HepG2 (cell line): ENCODE results near the gene TMEM198. TPM values are rescaled to one million over a fixed set of nuclear protein-coding genes. Genes with fewer than 3 reads are reported as not detected.

ENCODE experiments used
- MZF1 ChIP-seq: sonication (generic); formaldehyde crosslinking; IDR thresholded peaks from 2 replicates; pipeline ENCODE4 v1.8.1; 2023; ENCODE audit warnings: mild to moderate bottlenecking, missing genetic modification reagents, borderline replicate concordance
- POLR2G ChIP-seq: fragments of 200-400 bp; formaldehyde crosslinking; IDR thresholded peaks from 2 replicates; pipeline ENCODE4 v1.6.1; 2018; ENCODE audit warnings: mild to moderate bottlenecking, low read depth, low read length, moderate library complexity
- RELA ChIP-seq: sonication (generic); formaldehyde crosslinking; IDR thresholded peaks from 2 replicates; pipeline ENCODE4 v1.4.0; 2020; ENCODE audit warnings: missing genetic modification reagents
- SKI ChIP-seq: fragments of 450-650 bp; IDR thresholded peaks from one replicate; pipeline ENCODE4 v1.6.1; 2018; ENCODE audit warnings: mild to moderate bottlenecking; ENCODE audit not compliant: partially characterized antibody
- SNAI1 ChIP-seq: sonication (generic); formaldehyde crosslinking; IDR thresholded peaks from 2 replicates; pipeline ENCODE4 v1.5.0; 2020; ENCODE audit warnings: mild to moderate bottlenecking, missing genetic modification reagents, borderline replicate concordance
- SRF ChIP-seq: IDR thresholded peaks from 2 replicates; pipeline ENCODE4 v1.6.1; 2011; ENCODE audit warnings: mild to moderate bottlenecking, low read depth, low read length, moderate library complexity
- ZBTB3 ChIP-seq: sonication (generic); formaldehyde crosslinking; IDR thresholded peaks from 2 replicates; pipeline ENCODE4 v1.4.0; 2020; ENCODE audit warnings: low read depth, mild to moderate bottlenecking, moderate library complexity, missing genetic modification reagents, borderline replicate concordance
- ZNF329 ChIP-seq: sonication (generic); formaldehyde crosslinking; IDR thresholded peaks from 2 replicates; pipeline ENCODE4 v1.9.0; 2021; ENCODE audit warnings: low read depth, mild to moderate bottlenecking, missing genetic modification reagents
- ZNF747 ChIP-seq: sonication (generic); formaldehyde crosslinking; IDR thresholded peaks from 2 replicates; pipeline ENCODE4 v1.8.1; 2023; ENCODE audit warnings: missing genetic modification reagents, mild to moderate bottlenecking, borderline replicate concordance
- polyA plus RNA-seq, 8 experiments: library from polyadenylated mRNA; depleted of rRNA in 3 of 8; stranded (reverse) in 7 of 8; unstranded in 1 of 8; fragments of >200 nt; fragmentation: Illumina TruSeq in 4 of 8; extraction: Trizol in 4 of 8; gene quantifications; 2 replicates each; pipeline versions ENCODE4 v1.2.1 to v1.2.3, GENCODE V29; 2011 to 2016; ENCODE audit warnings: low read depth in 4 of 8, missing spikeins in 1 of 8, mixed read lengths in 1 of 8; ENCODE audit not compliant: insufficient read depth in 1 of 8
- total RNA-seq, 5 experiments: library from RNA; depleted of rRNA; stranded (reverse); fragments of >200 nt; fragmentation: Illumina TruSeq; extraction: Trizol; gene quantifications; 2 replicates each; pipeline ENCODE4 v1.2.3, GENCODE V29; 2016; ENCODE audit warnings: low read depth in 1 of 5
- TF ChIP-seq, protein P1 (sequence below): IDR thresholded peaks from 2 replicates; pipeline ENCODE4 v1.6.1; 2016; ENCODE audit warnings: missing biosample characterization, missing genetic modification reagents, low read depth
- TF ChIP-seq, protein P2 (sequence below): sonication (generic); formaldehyde crosslinking; IDR thresholded peaks from 2 replicates; pipeline ENCODE4 v1.8.0; 2022; ENCODE audit warnings: mild to moderate bottlenecking, missing genetic modification reagents; ENCODE audit not compliant: insufficient replicate concordance
- TF ChIP-seq, protein P3 (sequence below): sonication (generic); formaldehyde crosslinking; IDR thresholded peaks from 2 replicates; pipeline ENCODE4; 2020; ENCODE audit warnings: missing genetic modification reagents, mild to moderate bottlenecking, borderline replicate concordance
- TF ChIP-seq, protein P4 (sequence below): sonication (generic); formaldehyde crosslinking; IDR thresholded peaks from 2 replicates; pipeline ENCODE4 v1.5.0; 2020; ENCODE audit warnings: mild to moderate bottlenecking, missing genetic modification reagents, moderate library complexity
- TF ChIP-seq, protein P5 (sequence below): sonication (generic); formaldehyde crosslinking; IDR thresholded peaks from 2 replicates; pipeline ENCODE4 v1.4.0; 2020; ENCODE audit warnings: missing genetic modification reagents
- TF ChIP-seq, protein P6 (sequence below), 2 experiments: sonication (generic) in 1 of 2; formaldehyde crosslinking in 1 of 2; IDR thresholded peaks; 2 replicates each; pipeline versions ENCODE4 v1.4.0 to v1.6.1; 2018 to 2020; ENCODE audit warnings: missing genetic modification reagents in 2 of 2, borderline replicate concordance in 1 of 2, low read depth in 1 of 2, mild to moderate bottlenecking in 1 of 2, missing biosample characterization in 1 of 2

Gene TMEM198
- total and polyA plus RNA-seq, 2 of the 13 experiments (the other 11 are each of a cell fraction or from before 2014, with no cell fraction given): 17.3 to 23.5 TPM

DNA sequence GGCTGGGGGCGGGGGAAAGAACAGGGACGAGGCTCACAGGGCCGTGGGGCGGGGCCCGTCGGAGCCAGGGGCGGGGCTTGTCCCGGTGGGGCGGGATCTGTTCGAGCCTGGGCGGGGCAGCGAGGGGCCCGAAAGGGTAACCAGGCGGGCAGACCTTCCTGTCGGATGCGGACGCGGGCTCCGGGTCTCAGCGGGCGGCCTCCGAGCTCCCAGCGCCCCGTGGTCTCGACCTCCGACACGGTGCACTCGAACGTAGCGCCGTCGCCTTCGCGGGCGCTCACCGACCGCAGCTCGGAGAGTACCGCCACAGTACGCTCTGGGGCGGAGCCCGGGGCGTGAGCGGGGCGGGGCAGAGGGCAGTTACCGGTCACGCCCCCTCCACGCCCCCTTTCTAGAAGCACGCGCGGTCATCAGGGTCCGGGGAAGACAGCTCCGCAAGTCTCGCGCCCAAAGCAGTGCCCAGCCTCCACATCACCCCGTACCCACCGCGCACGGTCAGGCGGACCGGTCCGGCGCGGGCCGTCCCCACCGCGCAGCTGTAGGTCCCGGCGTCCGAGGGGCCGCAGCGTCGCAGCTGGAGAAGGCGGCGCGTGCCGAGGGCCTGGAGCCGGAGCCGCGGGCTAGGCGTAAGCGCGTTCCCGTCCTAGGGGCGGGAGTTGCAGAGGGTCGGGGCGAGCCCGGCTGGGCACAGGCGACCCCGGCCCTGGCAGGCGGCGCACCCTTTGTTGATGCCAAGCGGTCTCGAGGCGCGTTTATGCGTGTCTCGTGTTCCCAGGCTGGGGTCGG lies 8.7 kb downstream of the TMEM198 start (continued):
- TF ChIP-seq, protein P1, sequence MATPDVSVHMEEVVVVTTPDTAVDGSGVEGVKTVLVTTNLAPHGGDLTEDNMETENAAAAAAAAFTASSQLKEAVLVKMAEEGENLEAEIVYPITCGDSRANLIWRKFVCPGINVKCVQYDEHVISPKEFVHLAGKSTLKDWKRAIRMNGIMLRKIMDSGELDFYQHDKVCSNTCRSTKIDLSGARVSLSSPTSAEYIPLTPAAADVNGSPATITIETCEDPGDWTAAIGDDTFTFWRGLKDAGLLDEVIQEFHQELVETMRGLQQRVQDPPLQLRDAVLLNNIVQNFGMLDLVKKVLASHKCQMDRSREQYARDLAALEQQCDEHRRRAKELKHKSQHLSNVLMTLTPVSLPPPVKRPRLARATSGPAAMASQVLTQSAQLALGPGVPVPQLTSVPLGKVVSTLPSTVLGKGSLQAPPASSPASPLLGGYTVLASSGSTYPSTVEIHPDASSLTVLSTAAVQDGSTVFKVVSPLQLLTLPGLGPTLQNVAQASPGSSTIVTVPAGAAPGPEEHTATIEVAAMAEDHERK (CRISPR knock-in tag): peak; percentile 14; the same call in 1 of the 2 replicates
- TF ChIP-seq ZNF329 (CRISPR knock-in tag) (peak; percentile 65; the same call in 1 of the 2 replicates), RELA (CRISPR knock-in tag) (peak; percentile 22; the same call in 1 of the 2 replicates), SNAI1 (CRISPR knock-in tag) (peak; percentile 92; the same call in 1 of the 2 replicates), SKI (peak; percentile 21), MZF1 (CRISPR knock-in tag) (no peak), ZBTB3 (no peak), SRF (no peak), POLR2G (peak; percentile 64; the same call in 1 of the 2 replicates), ZNF747 (CRISPR knock-in tag) (peak; percentile 96)
- TF ChIP-seq, protein P2, sequence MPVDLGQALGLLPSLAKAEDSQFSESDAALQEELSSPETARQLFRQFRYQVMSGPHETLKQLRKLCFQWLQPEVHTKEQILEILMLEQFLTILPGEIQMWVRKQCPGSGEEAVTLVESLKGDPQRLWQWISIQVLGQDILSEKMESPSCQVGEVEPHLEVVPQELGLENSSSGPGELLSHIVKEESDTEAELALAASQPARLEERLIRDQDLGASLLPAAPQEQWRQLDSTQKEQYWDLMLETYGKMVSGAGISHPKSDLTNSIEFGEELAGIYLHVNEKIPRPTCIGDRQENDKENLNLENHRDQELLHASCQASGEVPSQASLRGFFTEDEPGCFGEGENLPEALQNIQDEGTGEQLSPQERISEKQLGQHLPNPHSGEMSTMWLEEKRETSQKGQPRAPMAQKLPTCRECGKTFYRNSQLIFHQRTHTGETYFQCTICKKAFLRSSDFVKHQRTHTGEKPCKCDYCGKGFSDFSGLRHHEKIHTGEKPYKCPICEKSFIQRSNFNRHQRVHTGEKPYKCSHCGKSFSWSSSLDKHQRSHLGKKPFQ (CRISPR knock-in tag): peak; percentile 90
- TF ChIP-seq, protein P3, sequence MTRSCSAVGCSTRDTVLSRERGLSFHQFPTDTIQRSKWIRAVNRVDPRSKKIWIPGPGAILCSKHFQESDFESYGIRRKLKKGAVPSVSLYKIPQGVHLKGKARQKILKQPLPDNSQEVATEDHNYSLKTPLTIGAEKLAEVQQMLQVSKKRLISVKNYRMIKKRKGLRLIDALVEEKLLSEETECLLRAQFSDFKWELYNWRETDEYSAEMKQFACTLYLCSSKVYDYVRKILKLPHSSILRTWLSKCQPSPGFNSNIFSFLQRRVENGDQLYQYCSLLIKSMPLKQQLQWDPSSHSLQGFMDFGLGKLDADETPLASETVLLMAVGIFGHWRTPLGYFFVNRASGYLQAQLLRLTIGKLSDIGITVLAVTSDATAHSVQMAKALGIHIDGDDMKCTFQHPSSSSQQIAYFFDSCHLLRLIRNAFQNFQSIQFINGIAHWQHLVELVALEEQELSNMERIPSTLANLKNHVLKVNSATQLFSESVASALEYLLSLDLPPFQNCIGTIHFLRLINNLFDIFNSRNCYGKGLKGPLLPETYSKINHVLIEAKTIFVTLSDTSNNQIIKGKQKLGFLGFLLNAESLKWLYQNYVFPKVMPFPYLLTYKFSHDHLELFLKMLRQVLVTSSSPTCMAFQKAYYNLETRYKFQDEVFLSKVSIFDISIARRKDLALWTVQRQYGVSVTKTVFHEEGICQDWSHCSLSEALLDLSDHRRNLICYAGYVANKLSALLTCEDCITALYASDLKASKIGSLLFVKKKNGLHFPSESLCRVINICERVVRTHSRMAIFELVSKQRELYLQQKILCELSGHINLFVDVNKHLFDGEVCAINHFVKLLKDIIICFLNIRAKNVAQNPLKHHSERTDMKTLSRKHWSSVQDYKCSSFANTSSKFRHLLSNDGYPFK (CRISPR knock-in tag): peak; percentile 69
- TF ChIP-seq, protein P4, sequence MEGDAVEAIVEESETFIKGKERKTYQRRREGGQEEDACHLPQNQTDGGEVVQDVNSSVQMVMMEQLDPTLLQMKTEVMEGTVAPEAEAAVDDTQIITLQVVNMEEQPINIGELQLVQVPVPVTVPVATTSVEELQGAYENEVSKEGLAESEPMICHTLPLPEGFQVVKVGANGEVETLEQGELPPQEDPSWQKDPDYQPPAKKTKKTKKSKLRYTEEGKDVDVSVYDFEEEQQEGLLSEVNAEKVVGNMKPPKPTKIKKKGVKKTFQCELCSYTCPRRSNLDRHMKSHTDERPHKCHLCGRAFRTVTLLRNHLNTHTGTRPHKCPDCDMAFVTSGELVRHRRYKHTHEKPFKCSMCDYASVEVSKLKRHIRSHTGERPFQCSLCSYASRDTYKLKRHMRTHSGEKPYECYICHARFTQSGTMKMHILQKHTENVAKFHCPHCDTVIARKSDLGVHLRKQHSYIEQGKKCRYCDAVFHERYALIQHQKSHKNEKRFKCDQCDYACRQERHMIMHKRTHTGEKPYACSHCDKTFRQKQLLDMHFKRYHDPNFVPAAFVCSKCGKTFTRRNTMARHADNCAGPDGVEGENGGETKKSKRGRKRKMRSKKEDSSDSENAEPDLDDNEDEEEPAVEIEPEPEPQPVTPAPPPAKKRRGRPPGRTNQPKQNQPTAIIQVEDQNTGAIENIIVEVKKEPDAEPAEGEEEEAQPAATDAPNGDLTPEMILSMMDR (CRISPR knock-in tag): no peak; the same call in 1 of the 2 replicates
- TF ChIP-seq, protein P5, sequence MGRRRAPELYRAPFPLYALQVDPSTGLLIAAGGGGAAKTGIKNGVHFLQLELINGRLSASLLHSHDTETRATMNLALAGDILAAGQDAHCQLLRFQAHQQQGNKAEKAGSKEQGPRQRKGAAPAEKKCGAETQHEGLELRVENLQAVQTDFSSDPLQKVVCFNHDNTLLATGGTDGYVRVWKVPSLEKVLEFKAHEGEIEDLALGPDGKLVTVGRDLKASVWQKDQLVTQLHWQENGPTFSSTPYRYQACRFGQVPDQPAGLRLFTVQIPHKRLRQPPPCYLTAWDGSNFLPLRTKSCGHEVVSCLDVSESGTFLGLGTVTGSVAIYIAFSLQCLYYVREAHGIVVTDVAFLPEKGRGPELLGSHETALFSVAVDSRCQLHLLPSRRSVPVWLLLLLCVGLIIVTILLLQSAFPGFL (CRISPR knock-in tag): no peak
- TF ChIP-seq, protein P6, sequence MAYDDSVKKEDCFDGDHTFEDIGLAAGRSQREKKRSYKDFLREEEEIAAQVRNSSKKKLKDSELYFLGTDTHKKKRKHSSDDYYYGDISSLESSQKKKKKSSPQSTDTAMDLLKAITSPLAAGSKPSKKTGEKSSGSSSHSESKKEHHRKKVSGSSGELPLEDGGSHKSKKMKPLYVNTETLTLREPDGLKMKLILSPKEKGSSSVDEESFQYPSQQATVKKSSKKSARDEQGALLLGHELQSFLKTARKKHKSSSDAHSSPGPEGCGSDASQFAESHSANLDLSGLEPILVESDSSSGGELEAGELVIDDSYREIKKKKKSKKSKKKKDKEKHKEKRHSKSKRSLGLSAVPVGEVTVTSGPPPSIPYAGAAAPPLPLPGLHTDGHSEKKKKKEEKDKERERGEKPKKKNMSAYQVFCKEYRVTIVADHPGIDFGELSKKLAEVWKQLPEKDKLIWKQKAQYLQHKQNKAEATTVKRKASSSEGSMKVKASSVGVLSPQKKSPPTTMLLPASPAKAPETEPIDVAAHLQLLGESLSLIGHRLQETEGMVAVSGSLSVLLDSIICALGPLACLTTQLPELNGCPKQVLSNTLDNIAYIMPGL (CRISPR knock-in tag; IDR thresholded peaks at IDR 0.05; ENCODE audit: borderline replicate concordance in 1 of 2, low read depth in 1 of 2): peak in 1 of 2 experiments; percentile 48; a peak in 3 of 4 replicates
